ENCODE data around the gene TBC1D10A.

GRCh38 chr22:30274437-30274812, 52.3 kb downstream of the TBC1D10A start:
- TF ChIP-seq POLR2A (IDR thresholded peaks at IDR 0.05; ENCODE audit: low read depth, low read length), result no peak
- TF ChIP-seq POLR2AphosphoS5 (IDR thresholded peaks at IDR 0.05; ENCODE audit: low read depth, low read length), result no peak

All from GM12892 (cell line).